Measurements from ENCODE around the gene KDM4B.

DNA sequence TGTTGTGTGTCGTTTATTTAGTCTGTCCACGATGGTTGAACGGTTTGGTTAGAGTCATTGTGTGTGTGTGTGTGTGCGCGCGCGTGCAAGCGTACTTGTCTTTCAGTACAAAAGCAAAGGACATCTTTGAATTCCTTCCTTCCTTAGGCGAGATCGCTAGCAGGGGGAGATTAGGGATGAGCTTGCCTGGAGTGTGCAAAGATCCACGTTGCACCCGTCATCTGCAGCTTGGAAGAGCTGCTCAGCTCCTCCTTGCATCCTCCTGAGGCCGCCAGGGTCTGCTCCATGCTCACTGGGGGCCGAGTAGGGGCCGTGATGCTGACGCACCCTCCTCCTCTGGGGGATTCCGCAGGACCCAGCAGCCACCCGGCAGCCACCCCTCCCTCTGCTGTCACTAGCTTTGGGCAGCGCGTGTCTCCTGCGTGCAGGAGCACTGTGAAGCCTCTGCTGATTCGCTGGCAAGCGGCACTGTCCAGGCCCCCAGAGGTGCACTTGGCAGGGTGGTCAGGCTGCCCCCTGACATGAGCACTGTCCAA is 137.3 kb downstream of the KDM4B start:
- TF ChIP-seq POLR2AphosphoS2 (IDR thresholded peaks at IDR 0.05; ENCODE audit: low read length) (no peak), TCF3 (CRISPR knock-in tag; IDR thresholded peaks at IDR 0.05) (no peak), RAD21 (CRISPR knock-in tag; conservative IDR thresholded peaks at IDR 0.05 in 1 of 2, IDR thresholded peaks at IDR 0.05 in 1 of 2) (no peak), NR2C2 (CRISPR knock-in tag; IDR thresholded peaks at IDR 0.05) (no peak), NR2C2 (tag; IDR thresholded peaks at IDR 0.05) (no peak), FOXK2 (conservative IDR thresholded peaks at IDR 0.05 in 1 of 2, IDR thresholded peaks at IDR 0.05 in 1 of 2; ENCODE audit: low read depth in 2 of 2) (no peak), RB1 (IDR thresholded peaks at IDR 0.05; ENCODE audit: low read depth) (no peak)
- TF ChIP-seq, protein P1, sequence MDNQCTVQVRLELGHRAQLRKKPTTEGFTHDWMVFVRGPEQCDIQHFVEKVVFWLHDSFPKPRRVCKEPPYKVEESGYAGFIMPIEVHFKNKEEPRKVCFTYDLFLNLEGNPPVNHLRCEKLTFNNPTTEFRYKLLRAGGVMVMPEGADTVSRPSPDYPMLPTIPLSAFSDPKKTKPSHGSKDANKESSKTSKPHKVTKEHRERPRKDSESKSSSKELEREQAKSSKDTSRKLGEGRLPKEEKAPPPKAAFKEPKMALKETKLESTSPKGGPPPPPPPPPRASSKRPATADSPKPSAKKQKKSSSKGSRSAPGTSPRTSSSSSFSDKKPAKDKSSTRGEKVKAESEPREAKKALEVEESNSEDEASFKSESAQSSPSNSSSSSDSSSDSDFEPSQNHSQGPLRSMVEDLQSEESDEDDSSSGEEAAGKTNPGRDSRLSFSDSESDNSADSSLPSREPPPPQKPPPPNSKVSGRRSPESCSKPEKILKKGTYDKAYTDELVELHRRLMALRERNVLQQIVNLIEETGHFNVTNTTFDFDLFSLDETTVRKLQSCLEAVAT (IDR thresholded peaks at IDR 0.05): no peak
- TF ChIP-seq, protein P2, sequence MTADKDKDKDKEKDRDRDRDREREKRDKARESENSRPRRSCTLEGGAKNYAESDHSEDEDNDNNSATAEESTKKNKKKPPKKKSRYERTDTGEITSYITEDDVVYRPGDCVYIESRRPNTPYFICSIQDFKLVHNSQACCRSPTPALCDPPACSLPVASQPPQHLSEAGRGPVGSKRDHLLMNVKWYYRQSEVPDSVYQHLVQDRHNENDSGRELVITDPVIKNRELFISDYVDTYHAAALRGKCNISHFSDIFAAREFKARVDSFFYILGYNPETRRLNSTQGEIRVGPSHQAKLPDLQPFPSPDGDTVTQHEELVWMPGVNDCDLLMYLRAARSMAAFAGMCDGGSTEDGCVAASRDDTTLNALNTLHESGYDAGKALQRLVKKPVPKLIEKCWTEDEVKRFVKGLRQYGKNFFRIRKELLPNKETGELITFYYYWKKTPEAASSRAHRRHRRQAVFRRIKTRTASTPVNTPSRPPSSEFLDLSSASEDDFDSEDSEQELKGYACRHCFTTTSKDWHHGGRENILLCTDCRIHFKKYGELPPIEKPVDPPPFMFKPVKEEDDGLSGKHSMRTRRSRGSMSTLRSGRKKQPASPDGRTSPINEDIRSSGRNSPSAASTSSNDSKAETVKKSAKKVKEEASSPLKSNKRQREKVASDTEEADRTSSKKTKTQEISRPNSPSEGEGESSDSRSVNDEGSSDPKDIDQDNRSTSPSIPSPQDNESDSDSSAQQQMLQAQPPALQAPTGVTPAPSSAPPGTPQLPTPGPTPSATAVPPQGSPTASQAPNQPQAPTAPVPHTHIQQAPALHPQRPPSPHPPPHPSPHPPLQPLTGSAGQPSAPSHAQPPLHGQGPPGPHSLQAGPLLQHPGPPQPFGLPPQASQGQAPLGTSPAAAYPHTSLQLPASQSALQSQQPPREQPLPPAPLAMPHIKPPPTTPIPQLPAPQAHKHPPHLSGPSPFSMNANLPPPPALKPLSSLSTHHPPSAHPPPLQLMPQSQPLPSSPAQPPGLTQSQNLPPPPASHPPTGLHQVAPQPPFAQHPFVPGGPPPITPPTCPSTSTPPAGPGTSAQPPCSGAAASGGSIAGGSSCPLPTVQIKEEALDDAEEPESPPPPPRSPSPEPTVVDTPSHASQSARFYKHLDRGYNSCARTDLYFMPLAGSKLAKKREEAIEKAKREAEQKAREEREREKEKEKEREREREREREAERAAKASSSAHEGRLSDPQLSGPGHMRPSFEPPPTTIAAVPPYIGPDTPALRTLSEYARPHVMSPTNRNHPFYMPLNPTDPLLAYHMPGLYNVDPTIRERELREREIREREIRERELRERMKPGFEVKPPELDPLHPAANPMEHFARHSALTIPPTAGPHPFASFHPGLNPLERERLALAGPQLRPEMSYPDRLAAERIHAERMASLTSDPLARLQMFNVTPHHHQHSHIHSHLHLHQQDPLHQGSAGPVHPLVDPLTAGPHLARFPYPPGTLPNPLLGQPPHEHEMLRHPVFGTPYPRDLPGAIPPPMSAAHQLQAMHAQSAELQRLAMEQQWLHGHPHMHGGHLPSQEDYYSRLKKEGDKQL (CRISPR knock-in tag; IDR thresholded peaks at IDR 0.05; ENCODE audit: borderline replicate concordance): no peak
- TF ChIP-seq, protein P3, sequence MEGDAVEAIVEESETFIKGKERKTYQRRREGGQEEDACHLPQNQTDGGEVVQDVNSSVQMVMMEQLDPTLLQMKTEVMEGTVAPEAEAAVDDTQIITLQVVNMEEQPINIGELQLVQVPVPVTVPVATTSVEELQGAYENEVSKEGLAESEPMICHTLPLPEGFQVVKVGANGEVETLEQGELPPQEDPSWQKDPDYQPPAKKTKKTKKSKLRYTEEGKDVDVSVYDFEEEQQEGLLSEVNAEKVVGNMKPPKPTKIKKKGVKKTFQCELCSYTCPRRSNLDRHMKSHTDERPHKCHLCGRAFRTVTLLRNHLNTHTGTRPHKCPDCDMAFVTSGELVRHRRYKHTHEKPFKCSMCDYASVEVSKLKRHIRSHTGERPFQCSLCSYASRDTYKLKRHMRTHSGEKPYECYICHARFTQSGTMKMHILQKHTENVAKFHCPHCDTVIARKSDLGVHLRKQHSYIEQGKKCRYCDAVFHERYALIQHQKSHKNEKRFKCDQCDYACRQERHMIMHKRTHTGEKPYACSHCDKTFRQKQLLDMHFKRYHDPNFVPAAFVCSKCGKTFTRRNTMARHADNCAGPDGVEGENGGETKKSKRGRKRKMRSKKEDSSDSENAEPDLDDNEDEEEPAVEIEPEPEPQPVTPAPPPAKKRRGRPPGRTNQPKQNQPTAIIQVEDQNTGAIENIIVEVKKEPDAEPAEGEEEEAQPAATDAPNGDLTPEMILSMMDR (IDR thresholded peaks at IDR 0.05 in 2 of 3, conservative IDR thresholded peaks at IDR 0.05 in 1 of 3; ENCODE audit: insufficient read depth in 2 of 3, low read depth in 1 of 3, low read length in 3 of 3): no peak
- TF ChIP-seq, protein P4, sequence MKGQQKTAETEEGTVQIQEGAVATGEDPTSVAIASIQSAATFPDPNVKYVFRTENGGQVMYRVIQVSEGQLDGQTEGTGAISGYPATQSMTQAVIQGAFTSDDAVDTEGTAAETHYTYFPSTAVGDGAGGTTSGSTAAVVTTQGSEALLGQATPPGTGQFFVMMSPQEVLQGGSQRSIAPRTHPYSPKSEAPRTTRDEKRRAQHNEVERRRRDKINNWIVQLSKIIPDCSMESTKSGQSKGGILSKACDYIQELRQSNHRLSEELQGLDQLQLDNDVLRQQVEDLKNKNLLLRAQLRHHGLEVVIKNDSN (CRISPR knock-in tag; IDR thresholded peaks at IDR 0.05): no peak
